GM23338 (cell line): ENCODE data around the gene NDFIP1. TPM values are rescaled to one million over a fixed set of nuclear protein-coding genes. Genes with fewer than 3 reads are reported as not detected.

ENCODE experiments used
- ATAC-seq: fragments of 200-7000 bp; cut with Tn5 transposase; 3 replicates; pipeline ENCODE4 v1.9.1; 2020
- DNase-seq: peaks from one replicate; pipeline ENCODE4 v3.0.0-alpha.2; 2015; ENCODE audit warnings: low spot score
- H2AFZ ChIP-seq: fragments of 200-600 bp; sonication (generic); 2 replicates; pipeline ENCODE4 v1.8.0; 2016; ENCODE audit warnings: antibody characterized with exemption, mild to moderate bottlenecking, moderate library complexity
- H3F3A ChIP-seq: fragments of 200-600 bp; sonication (generic); replicated peaks from 2 replicates; pipeline ENCODE4 v1.8.0; 2017; ENCODE audit warnings: antibody characterized with exemption, mixed run types, low read depth
- H3K27ac ChIP-seq: fragments of 200-600 bp; sonication (generic); 2 replicates; pipeline ENCODE4 v1.6.1; 2016; ENCODE audit warnings: low read depth
- H3K27me3 ChIP-seq: fragments of 200-600 bp; sonication (generic); 2 replicates; pipeline ENCODE4 v1.8.0; 2016; ENCODE audit warnings: mild to moderate bottlenecking, mixed run types, moderate library complexity; ENCODE audit not compliant: insufficient read depth
- H3K36me3 ChIP-seq: fragments of 200-600 bp; sonication (generic); 2 replicates; pipeline ENCODE4 v1.8.0; 2016; ENCODE audit warnings: mild to moderate bottlenecking; ENCODE audit not compliant: insufficient read depth
- H3K4me1 ChIP-seq: fragments of 200-600 bp; sonication (generic); 2 replicates; pipeline ENCODE4 v1.8.0; 2016; ENCODE audit warnings: mild to moderate bottlenecking, moderate library complexity; ENCODE audit not compliant: insufficient read depth
- H3K4me2 ChIP-seq: fragments of 200-600 bp; sonication (generic); 2 replicates; pipeline ENCODE4 v1.7.1; 2017; ENCODE audit warnings: mixed run types
- H3K4me3 ChIP-seq: fragments of 200-600 bp; sonication (generic); 2 replicates; pipeline ENCODE4 v1.6.1; 2016; ENCODE audit warnings: mixed run types
- H3K79me2 ChIP-seq: fragments of 200-600 bp; sonication (generic); replicated peaks from 2 replicates; pipeline ENCODE4 v1.8.0; 2017; ENCODE audit warnings: mild to moderate bottlenecking; ENCODE audit not compliant: insufficient read depth
- H3K9me2 ChIP-seq: fragments of 200-600 bp; sonication (generic); 2 replicates; pipeline ENCODE4 v1.8.0; 2017; ENCODE audit not compliant: insufficient read depth
- H4K20me1 ChIP-seq: fragments of 200-600 bp; sonication (generic); replicated peaks from 2 replicates; pipeline ENCODE4 v1.8.0; 2017; ENCODE audit warnings: mild to moderate bottlenecking; ENCODE audit not compliant: insufficient read depth
- H3K27ac Mint-ChIP-seq: 2 replicates; pipeline ENCODE4 v1.8.0; 2020; ENCODE audit warnings: inconsistent platforms, mild to moderate bottlenecking, moderate library complexity, mixed read lengths
- H3K27me3 Mint-ChIP-seq: 3 replicates; pipeline ENCODE4 v1.8.0; 2022; ENCODE audit warnings: low read depth, mild to moderate bottlenecking, moderate library complexity, mixed read lengths, inconsistent platforms; ENCODE audit not compliant: insufficient read depth, poor library complexity
- H3K36me3 Mint-ChIP-seq: 3 replicates; pipeline ENCODE4 v1.8.0; 2021; ENCODE audit warnings: low read depth, mild to moderate bottlenecking, inconsistent platforms, moderate library complexity, mixed read lengths
- H3K4me1 Mint-ChIP-seq: 3 replicates; pipeline ENCODE4 v1.8.0; 2020; ENCODE audit warnings: mild to moderate bottlenecking, inconsistent platforms, mixed read lengths
- H3K4me3 Mint-ChIP-seq: 3 replicates; pipeline ENCODE4 v1.8.0; 2021; ENCODE audit warnings: moderate library complexity, mild to moderate bottlenecking, inconsistent platforms, mixed read lengths
- H3K9me3 Mint-ChIP-seq: 3 replicates; pipeline ENCODE4 v1.8.0; 2020; ENCODE audit warnings: moderate library complexity, mild to moderate bottlenecking, inconsistent platforms, mixed read lengths
- CREB1 ChIP-seq: fragments of 250-450 bp; sonication (Bioruptor Pico); IDR thresholded peaks from 2 replicates; pipeline ENCODE4 v1.5.0; 2020; ENCODE audit warnings: low read depth, mild to moderate bottlenecking, moderate library complexity
- CTCF ChIP-seq, 2 experiments: fragments of 200-600 bp in 1 of 2; sonication (generic) in 1 of 2; conservative IDR thresholded peaks; 2 replicates each; pipeline versions ENCODE4 v1.5.1 to v1.6.1; 2016 to 2017; ENCODE audit warnings: antibody characterized with exemption in 2 of 2, low read depth in 2 of 2, mild to moderate bottlenecking in 2 of 2, moderate library complexity in 1 of 2
- EZH2 ChIP-seq: fragments of 200-600 bp; sonication (generic); IDR thresholded peaks from one replicate; pipeline ENCODE4 v1.8.0; 2017; ENCODE audit warnings: antibody characterized with exemption, mild to moderate bottlenecking, low read depth; ENCODE audit not compliant: unreplicated experiment
- JUNB ChIP-seq: IDR thresholded peaks from one replicate; pipeline ENCODE4 v1.6.1; 2016; ENCODE audit warnings: antibody characterized with exemption; ENCODE audit not compliant: unreplicated experiment
- NANOG ChIP-seq: IDR thresholded peaks from 2 replicates; pipeline ENCODE4 v1.6.1; 2016; ENCODE audit warnings: antibody characterized with exemption, borderline replicate concordance
- POLR2AphosphoS5 ChIP-seq: IDR thresholded peaks from 2 replicates; pipeline ENCODE4 v1.6.1; 2016; ENCODE audit warnings: antibody characterized with exemption, low read depth
- ZNF114 ChIP-seq: fragments of 250-450 bp; sonication (Bioruptor Pico); IDR thresholded peaks from 2 replicates; pipeline ENCODE4 v1.5.0; 2020; ENCODE audit warnings: mild to moderate bottlenecking, moderate library complexity
- ZNF331 ChIP-seq: fragments of 250-450 bp; sonication (Bioruptor Pico); IDR thresholded peaks from 2 replicates; pipeline ENCODE4 v1.5.0; 2020; ENCODE audit warnings: low read depth, mild to moderate bottlenecking, moderate library complexity
- ZNF462 ChIP-seq: fragments of 250-450 bp; sonication (Bioruptor Pico); IDR thresholded peaks from 2 replicates; pipeline ENCODE4 v1.5.0; 2020; ENCODE audit warnings: mild to moderate bottlenecking, moderate library complexity
- polyA plus RNA-seq: library from polyadenylated mRNA; unstranded; fragments of >200 nt; fragmentation: Nextera tagmentation; extraction: Ambion mirVana; gene quantifications from 2 replicates; pipeline ENCODE4 v1.2.1, GENCODE V29; 2016
- total RNA-seq: library from RNA; depleted of rRNA; stranded (reverse); fragments of >200 nt; shearing (Covaris generic); gene quantifications from 2 replicates; pipeline ENCODE4 v1.2.3, GENCODE V29; 2014
- TF ChIP-seq, protein P1 (sequence below): IDR thresholded peaks from one replicate; pipeline ENCODE4 v1.6.1; 2018; ENCODE audit warnings: antibody characterized with exemption; ENCODE audit not compliant: unreplicated experiment

Gene NDFIP1
- total and polyA plus RNA-seq, 2 experiments from 2014 or later, result 24.3 to 45.0 TPM

- ATAC-seq, result no peak
- Histone ChIP-seq H3K36me3 (no peaks in the 10 kb centered on the region), H3F3A (no peaks in the 10 kb centered on the region), H3K4me3 (no peak overlapping the region), H3K27me3 (no peaks in the 10 kb centered on the region), H3K4me2 (no peak overlapping the region), H3K79me2 (no peaks in the 10 kb centered on the region), H3K4me1 (no peaks in the 10 kb centered on the region), H3K9me2 (no peaks in the 10 kb centered on the region), H2AFZ (no peak overlapping the region), H4K20me1 (no peaks in the 10 kb centered on the region), H3K27ac (no peak overlapping the region)
- Mint-ChIP-seq H3K9me3 (peaks cover 29% of the 10 kb centered on the region), H3K36me3 (peaks cover 12% of the 10 kb centered on the region), H3K27ac (no peak overlapping the region), H3K27me3 (peaks cover 2% of the 10 kb centered on the region), H3K4me1 (no peaks in the 10 kb centered on the region), H3K4me3 (no peak overlapping the region)
- no peak for DNase-seq
- TF ChIP-seq ZNF114 (CRISPR knock-in tag) (no peak), CTCF (conservative IDR thresholded peaks at IDR 0.05; ENCODE audit: low read depth in 2 of 2) (no peak), EZH2 (no peak), JUNB (no peak), ZNF462 (no peak), POLR2AphosphoS5 (no peak), ZNF331 (CRISPR knock-in tag) (no peak), CREB1 (CRISPR knock-in tag) (no peak), NANOG (no peak)
- TF ChIP-seq, protein P1, sequence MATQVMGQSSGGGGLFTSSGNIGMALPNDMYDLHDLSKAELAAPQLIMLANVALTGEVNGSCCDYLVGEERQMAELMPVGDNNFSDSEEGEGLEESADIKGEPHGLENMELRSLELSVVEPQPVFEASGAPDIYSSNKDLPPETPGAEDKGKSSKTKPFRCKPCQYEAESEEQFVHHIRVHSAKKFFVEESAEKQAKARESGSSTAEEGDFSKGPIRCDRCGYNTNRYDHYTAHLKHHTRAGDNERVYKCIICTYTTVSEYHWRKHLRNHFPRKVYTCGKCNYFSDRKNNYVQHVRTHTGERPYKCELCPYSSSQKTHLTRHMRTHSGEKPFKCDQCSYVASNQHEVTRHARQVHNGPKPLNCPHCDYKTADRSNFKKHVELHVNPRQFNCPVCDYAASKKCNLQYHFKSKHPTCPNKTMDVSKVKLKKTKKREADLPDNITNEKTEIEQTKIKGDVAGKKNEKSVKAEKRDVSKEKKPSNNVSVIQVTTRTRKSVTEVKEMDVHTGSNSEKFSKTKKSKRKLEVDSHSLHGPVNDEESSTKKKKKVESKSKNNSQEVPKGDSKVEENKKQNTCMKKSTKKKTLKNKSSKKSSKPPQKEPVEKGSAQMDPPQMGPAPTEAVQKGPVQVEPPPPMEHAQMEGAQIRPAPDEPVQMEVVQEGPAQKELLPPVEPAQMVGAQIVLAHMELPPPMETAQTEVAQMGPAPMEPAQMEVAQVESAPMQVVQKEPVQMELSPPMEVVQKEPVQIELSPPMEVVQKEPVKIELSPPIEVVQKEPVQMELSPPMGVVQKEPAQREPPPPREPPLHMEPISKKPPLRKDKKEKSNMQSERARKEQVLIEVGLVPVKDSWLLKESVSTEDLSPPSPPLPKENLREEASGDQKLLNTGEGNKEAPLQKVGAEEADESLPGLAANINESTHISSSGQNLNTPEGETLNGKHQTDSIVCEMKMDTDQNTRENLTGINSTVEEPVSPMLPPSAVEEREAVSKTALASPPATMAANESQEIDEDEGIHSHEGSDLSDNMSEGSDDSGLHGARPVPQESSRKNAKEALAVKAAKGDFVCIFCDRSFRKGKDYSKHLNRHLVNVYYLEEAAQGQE, result no peak
Measured at GRCh38 chr5:142074006-142074405, 34.6 kb upstream of the NDFIP1 start.
